ENCODE results near the gene FUNDC1.

Gene FUNDC1

GRCh38 chrX:44514272-44514671 lies 28.4 kb downstream of the FUNDC1 start:
- Mint-ChIP-seq H3K4me3 (no peak overlapping the region), H3K4me1 (no peaks in the 10 kb centered on the region), H3K36me3 (ENCODE audit: low read depth) (peaks cover 16% of the 10 kb centered on the region), H3K27ac (no peak overlapping the region), H3K9me3 (peaks cover 45% of the 10 kb centered on the region), H3K27me3 (ENCODE audit: low read depth, poor library complexity) (no peaks in the 10 kb centered on the region)
- DNase-seq, result no peak
- no peak for TF ChIP-seq CTCF (IDR thresholded peaks at IDR 0.05)

GRCh38 chrX:44507292-44507691 lies 35.4 kb downstream of the FUNDC1 start:
- Mint-ChIP-seq H3K27ac (no peak overlapping the region), H3K36me3 (ENCODE audit: low read depth) (no peaks in the 10 kb centered on the region), H3K27me3 (ENCODE audit: low read depth, poor library complexity) (no peaks in the 10 kb centered on the region), H3K4me3 (no peak overlapping the region), H3K9me3 (peaks cover 28% of the 10 kb centered on the region), H3K4me1 (no peaks in the 10 kb centered on the region)
- DNase-seq, result no peak
- TF ChIP-seq CTCF (IDR thresholded peaks at IDR 0.05), result no peak

- Mint-ChIP-seq H3K27ac (no peak overlapping the region), H3K4me3 (no peak overlapping the region), H3K9me3 (peaks cover 28% of the 10 kb centered on the region), H3K36me3 (ENCODE audit: low read depth) (no peaks in the 10 kb centered on the region), H3K27me3 (ENCODE audit: low read depth, poor library complexity) (no peaks in the 10 kb centered on the region), H3K4me1 (no peaks in the 10 kb centered on the region)
- TF ChIP-seq CTCF (IDR thresholded peaks at IDR 0.05), result no peak
- DNase-seq, result no peak
Measured at GRCh38 chrX:44506678-44507077, 36.0 kb downstream of the FUNDC1 start.

GRCh38 chrX:44503560-44503959 lies 39.1 kb downstream of the FUNDC1 start:
- no peak overlapping the region for H3K4me3 Mint-ChIP-seq
- no peaks in the 10 kb centered on the region for H3K4me1 Mint-ChIP-seq
- H3K27me3 Mint-ChIP-seq (ENCODE audit: low read depth, poor library complexity), result no peaks in the 10 kb centered on the region
- no peak for DNase-seq
- H3K27ac Mint-ChIP-seq, result no peak overlapping the region
- TF ChIP-seq CTCF (IDR thresholded peaks at IDR 0.05), result no peak
- H3K9me3 Mint-ChIP-seq, result peaks cover 31% of the 10 kb centered on the region
- H3K36me3 Mint-ChIP-seq (ENCODE audit: low read depth), result no peaks in the 10 kb centered on the region

- TF ChIP-seq CTCF (IDR thresholded peaks at IDR 0.05), result no peak
- Mint-ChIP-seq H3K27me3 (ENCODE audit: low read depth, poor library complexity) (no peaks in the 10 kb centered on the region), H3K27ac (no peak overlapping the region), H3K9me3 (peaks cover 49% of the 10 kb centered on the region), H3K4me3 (no peak overlapping the region), H3K4me1 (no peaks in the 10 kb centered on the region), H3K36me3 (ENCODE audit: low read depth) (no peaks in the 10 kb centered on the region)
- no peak for DNase-seq
Measured at GRCh38 chrX:44495091-44495490, 47.6 kb downstream of the FUNDC1 start.

- Mint-ChIP-seq H3K9me3 (peaks cover 51% of the 10 kb centered on the region), H3K27ac (no peak overlapping the region), H3K36me3 (ENCODE audit: low read depth) (no peaks in the 10 kb centered on the region), H3K4me3 (no peak overlapping the region), H3K4me1 (no peaks in the 10 kb centered on the region), H3K27me3 (ENCODE audit: low read depth, poor library complexity) (no peaks in the 10 kb centered on the region)
- no peak for DNase-seq
- TF ChIP-seq CTCF (IDR thresholded peaks at IDR 0.05), result no peak
Measured at GRCh38 chrX:44494357-44494756, 48.3 kb downstream of the FUNDC1 start.
